Naive thymus-derived CD4-positive, alpha-beta T cell (primary cell): ENCODE measurements around the gene CALN1. TPM values are rescaled to one million over a fixed set of nuclear protein-coding genes. Genes with fewer than 3 reads are reported as not detected.

Experiments
- ATAC-seq: fragments of 150-1000 bp; cut with Tn5 transposase; 2 replicates; pipeline ENCODE4 v1.10.0; 2021; ENCODE audit warnings: mild to moderate bottlenecking, moderate library complexity
- CTCF ChIA-PET: fragments of 350-600 bp; sonication (Branson Sonifier 250); formaldehyde crosslinking; loops from one replicate; lab custom pipeline; 2021; ENCODE audit warnings: antibody characterized with exemption; lab: Charles Lee
- POLR2A ChIA-PET: fragments of 350-600 bp; sonication (Branson Sonifier 250); formaldehyde crosslinking; loops from one replicate; lab custom pipeline; 2021; ENCODE audit warnings: antibody characterized with exemption, inconsistent platforms; lab: Charles Lee
- DNase-seq, 9 donors: peaks; one replicate each; pipeline versions ENCODE4 v3.0.0 to v3.0.0-alpha.2; 2020 to 2022; ENCODE audit warnings: mixed read lengths in 1 of 9
- H3K27ac ChIP-seq: one replicate; pipeline ENCODE4 v1.7.0; 2013; ENCODE audit warnings: mild to moderate bottlenecking, low read depth, low read length, moderate library complexity
- H3K27me3 ChIP-seq, 2 donors: one replicate each; pipeline ENCODE4 v1.7.0; 2013; ENCODE audit warnings: low read length in 2 of 2, mild to moderate bottlenecking in 2 of 2, moderate library complexity in 2 of 2; ENCODE audit not compliant: control insufficient read depth in 2 of 2, insufficient read depth in 2 of 2
- H3K36me3 ChIP-seq, 3 experiments: 1 replicate in 2 of 3; 2 replicates in 1 of 3; pipeline ENCODE4 v1.7.0; 2013; ENCODE audit warnings: low read length in 3 of 3, mild to moderate bottlenecking in 3 of 3, moderate library complexity in 1 of 3; ENCODE audit not compliant: insufficient read depth in 3 of 3, control insufficient read depth in 2 of 3
- H3K4me1 ChIP-seq, 2 donors: one replicate each; pipeline ENCODE4 v1.7.0; 2013; ENCODE audit warnings: low read length in 2 of 2, mild to moderate bottlenecking in 2 of 2, moderate library complexity in 1 of 2; ENCODE audit not compliant: control insufficient read depth in 2 of 2, insufficient read depth in 2 of 2
- H3K4me3 ChIP-seq: 2 replicates; pipeline ENCODE4 v1.7.0; 2013; ENCODE audit warnings: mild to moderate bottlenecking, low read length
- H3K9me3 ChIP-seq, 3 experiments: 1 replicate in 2 of 3; 2 replicates in 1 of 3; pipeline ENCODE4 v1.7.0; 2013; ENCODE audit warnings: low read length in 3 of 3; ENCODE audit not compliant: control insufficient read depth in 2 of 3
- H3K27ac Mint-ChIP-seq, 9 donors: one replicate each; pipeline ENCODE4 v1.8.0; 2020 to 2022; ENCODE audit warnings: mixed read lengths in 9 of 9, mild to moderate bottlenecking in 8 of 9, moderate library complexity in 5 of 9, inconsistent platforms in 2 of 9
- H3K27me3 Mint-ChIP-seq, 5 donors: one replicate each; pipeline ENCODE4 v1.8.0; 2021 to 2022; ENCODE audit warnings: mixed read lengths in 5 of 5, mild to moderate bottlenecking in 1 of 5
- H3K36me3 Mint-ChIP-seq, 5 donors: one replicate each; pipeline ENCODE4 v1.8.0; 2020 to 2022; ENCODE audit warnings: mixed read lengths in 5 of 5, mild to moderate bottlenecking in 3 of 5, inconsistent platforms in 1 of 5
- H3K4me1 Mint-ChIP-seq, 7 donors: one replicate each; pipeline ENCODE4 v1.8.0; 2020 to 2022; ENCODE audit warnings: mixed read lengths in 7 of 7, mild to moderate bottlenecking in 3 of 7, inconsistent platforms in 1 of 7
- H3K4me3 Mint-ChIP-seq, 10 donors: one replicate each; pipeline ENCODE4 v1.8.0; 2020 to 2022; ENCODE audit warnings: mild to moderate bottlenecking in 10 of 10, mixed read lengths in 10 of 10, moderate library complexity in 6 of 10, inconsistent platforms in 2 of 10
- H3K9me3 Mint-ChIP-seq, 11 donors: one replicate each; pipeline ENCODE4 v1.8.0; 2020 to 2022; ENCODE audit warnings: mixed read lengths in 11 of 11, mild to moderate bottlenecking in 4 of 11, inconsistent platforms in 1 of 11, moderate library complexity in 1 of 11
- intact Hi-C, 2 donors: fragments of 100-400 bp; cut with micrococcal nuclease; formaldehyde crosslinking; loops; one replicate each; pipeline ENCODE4 v1.15.1; 2023
- polyA plus RNA-seq, 2 donors: library from polyadenylated mRNA; unstranded; fragments of 300-500 nt; fragmentation: Illumina TruSeq; gene quantifications; one replicate each; pipeline ENCODE4 v1.2.3, GENCODE V29; 2021
- total RNA-seq, 6 experiments: library from RNA in 5 of 6; stranded (reverse) in 5 of 6; gene quantifications; 1 replicate in 5 of 6; 2 replicates in 1 of 6; pipeline ENCODE4 v1.2.3 and lab custom pipeline; 2021 to 2026

The CALN1 gene
- total and polyA plus RNA-seq, 7 experiments from 2014 or later, result 0.03 to 0.17 TPM; not detected in 5

DNA sequence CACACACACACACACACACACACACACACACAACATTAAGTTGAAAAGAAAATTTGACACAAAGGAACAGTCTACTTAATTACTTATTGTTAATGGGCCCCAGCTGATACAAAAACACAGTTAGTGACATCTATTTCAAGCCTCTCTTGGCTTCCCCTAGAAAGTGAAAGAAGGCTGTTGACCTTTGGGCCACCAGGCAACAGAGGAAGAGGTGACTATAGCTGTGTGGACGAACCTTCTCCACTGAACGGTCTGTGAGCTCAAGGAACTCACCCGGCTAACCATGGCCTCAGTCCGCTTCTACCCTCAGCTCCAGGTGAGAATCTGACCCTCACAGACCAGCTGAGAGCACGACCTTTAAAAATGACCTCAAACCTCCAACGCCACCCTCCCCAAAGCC is 32.9 kb upstream of the CALN1 start:
- Histone ChIP-seq H3K9me3 (no peaks in the 10 kb centered on the region), H3K4me3 (no peak overlapping the region), H3K4me1 (no peaks in the 10 kb centered on the region), H3K27ac (no peak overlapping the region), H3K36me3 (no peaks in the 10 kb centered on the region), H3K27me3 (no peaks in the 10 kb centered on the region)
- DNase-seq, result no peak
- Mint-ChIP-seq H3K9me3 (peaks cover 0 to 15% (median 3%) of the 10 kb centered on the region in 11 donors), H3K4me1 (no peaks in the 10 kb centered on the region), H3K36me3 (no peaks in the 10 kb centered on the region), H3K4me3 (no peak overlapping the region), H3K27ac (no peak overlapping the region), H3K27me3 (peaks cover 3 to 50% (median 23%) of the 10 kb centered on the region in 5 donors)
- POLR2A ChIA-PET, result no interaction called here
- CTCF ChIA-PET, result no interaction called here
- ATAC-seq, result no peak
- intact Hi-C loops, result no loop called here

DNA sequence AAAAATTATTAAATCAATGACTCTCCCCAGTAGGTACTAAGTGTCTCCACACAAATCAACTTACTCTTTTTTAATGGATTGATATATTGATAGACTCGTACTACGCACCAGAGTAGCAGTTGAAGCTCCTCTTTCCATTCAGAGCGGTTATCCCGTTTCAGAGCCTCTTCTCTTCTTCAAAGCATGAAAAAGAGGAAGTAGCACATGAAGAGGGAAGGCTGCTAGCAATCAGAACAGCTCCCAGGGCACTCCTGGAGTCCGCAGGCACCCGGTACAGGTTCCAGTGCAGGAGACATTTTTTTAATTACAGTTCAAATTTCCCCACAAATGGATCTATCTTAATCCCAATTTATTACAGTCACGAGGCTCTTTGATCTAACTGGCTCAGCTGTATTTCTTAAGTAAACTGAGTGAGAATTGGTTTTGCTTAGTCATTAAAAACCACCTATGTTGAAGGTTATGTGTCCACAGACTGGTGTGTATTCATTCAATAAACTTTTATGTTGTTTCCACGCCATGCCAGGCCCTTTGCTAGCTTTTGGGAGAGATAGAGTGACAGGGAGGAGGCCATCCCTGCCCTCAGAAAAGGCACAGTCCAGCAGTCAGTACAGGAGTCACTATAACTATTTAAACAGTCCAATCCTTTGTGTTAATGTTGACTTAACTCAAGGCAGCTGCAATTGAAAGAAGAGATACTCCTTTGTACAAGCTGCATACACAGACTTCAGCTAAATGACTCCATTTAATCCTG is 32.1 kb upstream of the CALN1 start:
- Mint-ChIP-seq H3K27ac (no peak overlapping the region), H3K36me3 (no peaks in the 10 kb centered on the region), H3K4me1 (no peaks in the 10 kb centered on the region), H3K27me3 (peaks cover 3 to 50% (median 23%) of the 10 kb centered on the region in 5 donors), H3K4me3 (no peak overlapping the region), H3K9me3 (peaks cover 0 to 15% (median 3%) of the 10 kb centered on the region in 11 donors)
- DNase-seq (no peak), ATAC-seq (no peak)
- ChIA-PET POLR2A (no interaction called here), CTCF (no interaction called here)
- intact Hi-C loops, result no loop called here
- Histone ChIP-seq H3K9me3 (no peaks in the 10 kb centered on the region), H3K27ac (no peak overlapping the region), H3K27me3 (no peaks in the 10 kb centered on the region), H3K4me3 (no peak overlapping the region), H3K36me3 (no peaks in the 10 kb centered on the region), H3K4me1 (no peaks in the 10 kb centered on the region)

GRCh38 chr7:72441791-72442190 is 29.7 kb upstream of the CALN1 start:
- Mint-ChIP-seq H3K27ac (no peak overlapping the region), H3K36me3 (no peaks in the 10 kb centered on the region), H3K4me3 (no peak overlapping the region), H3K9me3 (peaks cover 0 to 14% (median 0%) of the 10 kb centered on the region in 11 donors), H3K27me3 (peaks cover 3 to 45% (median 24%) of the 10 kb centered on the region in 5 donors), H3K4me1 (peaks cover 0 to 7% (median 0%) of the 10 kb centered on the region in 7 donors)
- H3K4me3 ChIP-seq, result no peak overlapping the region
- intact Hi-C loops, result no loop called here
- H3K27me3 ChIP-seq, result no peaks in the 10 kb centered on the region
- H3K9me3 ChIP-seq, result no peaks in the 10 kb centered on the region
- H3K27ac ChIP-seq, result no peak overlapping the region
- no peaks in the 10 kb centered on the region for H3K4me1 ChIP-seq
- ChIA-PET POLR2A (no interaction called here), CTCF (no interaction called here)
- no peaks in the 10 kb centered on the region for H3K36me3 ChIP-seq
- no peak for ATAC-seq
- no peak for DNase-seq

- H3K36me3 Mint-ChIP-seq, result no peaks in the 10 kb centered on the region
- POLR2A ChIA-PET, result no interaction called here
Measured at GRCh38 chr7:72438491-72438890, 26.4 kb upstream of the CALN1 start.

DNA sequence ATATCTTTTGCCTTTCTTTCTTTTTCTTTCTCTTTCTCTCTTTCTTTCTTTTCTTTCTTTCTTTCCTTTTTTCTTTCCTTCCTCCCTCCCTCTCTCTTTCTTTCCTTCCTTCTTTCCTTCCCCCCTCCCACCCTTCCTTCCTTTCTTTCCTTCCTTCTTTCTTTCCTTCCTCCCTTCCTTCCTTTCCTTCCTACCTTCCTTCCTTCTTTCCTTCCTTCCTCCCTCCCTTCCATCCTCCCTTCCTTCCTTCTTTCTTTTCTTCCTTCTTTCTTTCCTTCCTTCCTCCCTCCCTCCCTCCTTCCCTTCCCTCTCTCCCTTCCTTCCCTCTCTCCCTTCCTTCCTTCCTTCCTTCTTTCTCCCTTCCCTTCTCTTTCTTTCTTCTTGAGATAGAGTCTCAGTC is 25.5 kb upstream of the CALN1 start:
- Histone ChIP-seq H3K4me1 (no peaks in the 10 kb centered on the region), H3K4me3 (no peak overlapping the region), H3K9me3 (no peaks in the 10 kb centered on the region), H3K36me3 (no peaks in the 10 kb centered on the region), H3K27ac (no peak overlapping the region), H3K27me3 (no peaks in the 10 kb centered on the region)
- ATAC-seq, result no peak
- intact Hi-C loops, result no loop called here
- Mint-ChIP-seq H3K9me3 (peaks cover 0 to 11% (median 0%) of the 10 kb centered on the region in 11 donors), H3K4me3 (no peak overlapping the region), H3K36me3 (no peaks in the 10 kb centered on the region), H3K4me1 (peaks cover 0 to 7% (median 0%) of the 10 kb centered on the region in 7 donors), H3K27ac (no peak overlapping the region), H3K27me3 (peaks cover 0 to 19% (median 7%) of the 10 kb centered on the region in 5 donors)
- POLR2A ChIA-PET, result no interaction called here
- CTCF ChIA-PET, result no interaction called here
- no peak for DNase-seq

More at GRCh38 chr7:72438491-72438890, 26.4 kb upstream of the CALN1 start:
- Histone ChIP-seq H3K4me3 (no peak overlapping the region), H3K27me3 (no peaks in the 10 kb centered on the region), H3K27ac (no peak overlapping the region), H3K36me3 (no peaks in the 10 kb centered on the region), H3K9me3 (no peaks in the 10 kb centered on the region), H3K4me1 (no peaks in the 10 kb centered on the region)
- ATAC-seq, result no peak
- Mint-ChIP-seq H3K4me3 (no peak overlapping the region), H3K9me3 (peaks cover 0 to 11% (median 0%) of the 10 kb centered on the region in 11 donors), H3K4me1 (peaks cover 0 to 7% (median 0%) of the 10 kb centered on the region in 7 donors), H3K27ac (no peak overlapping the region), H3K27me3 (peaks cover 0 to 24% (median 11%) of the 10 kb centered on the region in 5 donors)
- intact Hi-C loops, result no loop called here
- CTCF ChIA-PET, result no interaction called here
- no peak for DNase-seq

GRCh38 chr7:72437061-72437585 is 25.0 kb upstream of the CALN1 start:
- no peaks in the 10 kb centered on the region for H3K4me1 ChIP-seq
- peaks cover 0 to 24% (median 5%) of the 10 kb centered on the region in 5 donors for H3K27me3 Mint-ChIP-seq
- ChIA-PET CTCF (no interaction called here), POLR2A (no interaction called here)
- H3K27ac ChIP-seq, result no peak overlapping the region
- no peaks in the 10 kb centered on the region for H3K36me3 ChIP-seq
- intact Hi-C loops, result no loop called here
- H3K9me3 ChIP-seq, result no peaks in the 10 kb centered on the region
- no peak overlapping the region for H3K27ac Mint-ChIP-seq
- ATAC-seq, result no peak
- H3K27me3 ChIP-seq, result no peaks in the 10 kb centered on the region
- no peak overlapping the region for H3K4me3 Mint-ChIP-seq
- H3K9me3 Mint-ChIP-seq, result peaks cover 0 to 10% (median 0%) of the 10 kb centered on the region in 11 donors
- H3K36me3 Mint-ChIP-seq, result no peaks in the 10 kb centered on the region
- peaks cover 0 to 7% (median 0%) of the 10 kb centered on the region in 7 donors for H3K4me1 Mint-ChIP-seq
- no peak for DNase-seq
- no peak overlapping the region for H3K4me3 ChIP-seq
